Measurements from ENCODE around the gene PPP2R3A. TPM values are rescaled to one million over a fixed set of nuclear protein-coding genes. Genes with fewer than 3 reads are reported as not detected.

PPP2R3A gene
- total RNA-seq, 2 experiments from 2014 or later: 0.17 to 0.23 TPM

DNA sequence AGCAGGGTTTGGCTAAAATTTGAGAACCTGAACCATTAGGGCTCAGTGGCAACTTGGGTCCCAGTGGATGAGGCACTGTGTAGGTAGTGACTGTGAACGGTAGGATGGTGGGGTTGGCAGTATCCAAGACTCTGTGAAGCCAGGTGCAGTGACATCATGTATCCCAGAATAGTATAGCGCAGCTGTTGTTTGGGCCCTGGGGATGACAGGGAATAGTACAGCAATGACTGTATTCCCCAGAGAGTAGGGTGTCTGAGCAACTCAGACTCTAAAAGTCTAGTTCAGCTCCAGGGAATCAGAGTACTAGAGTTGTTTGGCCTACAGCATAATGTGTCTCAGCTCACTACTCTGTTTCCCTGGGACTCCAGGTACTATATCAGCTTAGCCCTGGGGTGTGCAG, 20.7 kb upstream of the PPP2R3A start:
- Mint-ChIP-seq H3K27ac (no peak overlapping the region), H3K27me3 (peaks cover 8% of the 10 kb centered on the region)
- no peak for ATAC-seq (ENCODE audit: low read depth)

DNA sequence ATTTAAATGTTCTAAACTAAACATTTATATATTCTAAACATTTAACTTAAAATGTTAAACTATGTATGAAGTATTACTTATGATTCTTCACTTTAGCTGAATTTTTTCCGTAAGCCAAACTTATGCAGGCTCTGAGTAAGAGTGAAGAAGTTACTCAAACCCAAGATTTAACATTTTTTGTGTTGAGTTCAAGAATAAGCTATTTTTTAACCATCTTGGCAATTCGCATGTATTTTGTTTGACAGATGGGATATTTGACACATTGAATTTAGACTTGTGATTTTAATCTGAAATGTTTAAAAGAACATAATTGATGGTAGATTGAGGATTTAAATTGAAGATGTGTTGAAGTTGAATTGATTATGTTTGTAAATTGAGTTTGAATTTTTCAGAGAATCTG, 14.6 kb upstream of the PPP2R3A start:
- POLR2A ChIA-PET: no interaction called here
- Mint-ChIP-seq H3K27ac (no peak overlapping the region), H3K4me1 (no peaks in the 10 kb centered on the region), H3K27me3 (peaks cover 17% of the 10 kb centered on the region), H3K9me3 (no peaks in the 10 kb centered on the region), H3K4me3 (no peak overlapping the region), H3K36me3 (no peaks in the 10 kb centered on the region)
- no peak for DNase-seq
- no peak for ATAC-seq (ENCODE audit: low read depth)

More for the DNA sequence above, 20.7 kb upstream of the PPP2R3A start:
- POLR2A ChIA-PET: no interaction called here
- Mint-ChIP-seq H3K36me3 (no peaks in the 10 kb centered on the region), H3K9me3 (no peaks in the 10 kb centered on the region), H3K4me1 (no peaks in the 10 kb centered on the region), H3K4me3 (no peak overlapping the region)
- no peak for DNase-seq

DNA sequence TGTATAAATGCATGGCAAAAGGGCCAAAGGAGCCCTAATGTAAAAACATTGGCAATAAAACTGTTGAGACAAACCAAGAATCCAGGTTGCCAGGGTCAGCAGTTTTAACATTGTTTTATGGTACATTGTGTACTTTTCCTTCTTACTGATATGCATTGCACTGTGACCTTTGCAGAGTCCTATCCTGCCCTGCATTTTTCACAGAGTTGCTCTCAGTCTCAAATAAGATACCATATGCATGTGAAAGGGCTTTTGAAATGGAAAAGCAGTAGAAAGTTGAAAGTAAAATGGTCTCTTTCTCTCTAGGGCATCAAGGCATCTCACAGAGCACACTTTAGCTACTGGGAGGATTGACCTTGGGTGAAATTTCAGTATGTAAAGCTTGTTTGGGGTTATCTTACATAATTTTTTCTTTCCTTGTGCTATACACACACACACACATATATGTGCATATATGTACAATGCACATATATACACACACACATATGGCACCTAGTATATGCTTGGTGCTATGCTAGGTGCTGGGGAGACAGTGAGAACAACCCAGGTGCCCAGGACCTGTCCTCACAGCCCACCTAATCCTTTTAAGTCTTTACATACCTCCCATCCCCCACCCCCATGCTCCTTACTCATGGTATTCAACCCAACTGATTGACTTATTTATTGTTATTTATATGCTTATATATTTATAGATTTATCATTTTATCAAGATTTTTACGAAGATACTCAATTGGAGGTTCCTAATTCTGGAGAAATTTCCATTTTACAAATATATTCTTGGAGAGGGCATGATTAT, 1.2 kb upstream of the PPP2R3A start:
- POLR2A ChIA-PET: no interaction called here
- H3K27ac Mint-ChIP-seq: no peak overlapping the region
- peaks cover 4% of the 10 kb centered on the region for H3K9me3 Mint-ChIP-seq

DNA sequence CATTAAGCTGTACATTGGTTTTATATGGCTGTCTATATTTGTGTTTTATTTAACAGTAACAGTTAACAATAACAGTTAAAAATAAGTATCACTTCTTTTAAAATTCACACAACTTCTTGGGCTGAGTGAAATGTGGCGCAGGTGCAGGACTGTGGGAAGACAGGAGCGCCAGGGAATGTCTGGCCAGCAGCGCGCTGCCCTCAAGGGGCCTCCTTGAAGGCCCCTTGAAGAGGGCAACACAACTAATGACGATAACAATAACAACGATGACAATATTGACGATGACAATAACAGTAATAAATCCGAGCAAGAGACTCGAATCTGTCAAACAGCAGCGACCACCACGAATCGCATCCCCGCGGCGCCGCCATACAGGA, 411 bp upstream of the PPP2R3A start:
- no peak overlapping the region for H3K27ac Mint-ChIP-seq
- no peak for DNase-seq

More for the DNA sequence above, 1.2 kb upstream of the PPP2R3A start:
- no peaks in the 10 kb centered on the region for H3K4me1 Mint-ChIP-seq
- no peak for DNase-seq
- H3K36me3 Mint-ChIP-seq: no peaks in the 10 kb centered on the region
- ATAC-seq (ENCODE audit: low read depth): no peak
- peaks cover 32% of the 10 kb centered on the region for H3K27me3 Mint-ChIP-seq
- H3K4me3 Mint-ChIP-seq: peak overlapping the region; percentile 58

DNA sequence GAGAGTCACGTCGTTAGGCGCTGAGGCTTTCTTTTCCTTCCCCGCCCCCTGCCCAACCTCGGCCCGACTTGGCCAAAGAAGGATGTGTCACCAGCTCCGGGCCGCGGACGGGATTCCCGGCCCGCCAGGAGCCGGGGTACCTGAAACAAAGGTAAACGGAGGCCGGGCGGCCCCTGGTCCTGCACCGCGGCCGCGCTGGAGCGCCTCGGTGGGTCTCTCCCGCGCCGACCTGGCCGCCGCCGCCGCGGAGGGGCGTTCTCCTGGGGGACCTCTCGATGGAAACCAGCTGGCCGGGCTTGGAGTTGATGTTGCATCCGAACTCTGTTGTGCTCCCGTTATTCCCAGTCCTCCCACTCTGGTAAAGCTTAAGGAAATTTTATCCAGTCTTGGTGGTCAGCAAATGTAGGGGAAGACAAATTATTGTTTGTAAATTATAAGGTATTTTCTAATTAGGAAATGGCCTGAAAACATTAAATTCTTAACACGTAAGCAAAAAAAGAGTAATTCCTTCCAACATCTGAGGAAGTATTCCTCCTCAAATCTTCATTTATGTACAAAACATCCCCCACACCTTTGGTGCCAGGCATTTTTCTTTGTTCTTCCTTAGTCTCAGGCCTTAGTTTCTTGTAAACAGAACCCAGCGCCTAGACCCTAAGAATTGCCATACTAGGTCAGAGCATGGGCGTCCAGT, 888 bp downstream of the PPP2R3A start:
- no peak for DNase-seq
- Mint-ChIP-seq H3K27ac (no peak overlapping the region), H3K9me3 (peaks cover 1% of the 10 kb centered on the region), H3K4me3 (peak overlapping the region; percentile 80), H3K4me1 (peaks cover 2% of the 10 kb centered on the region), H3K36me3 (no peaks in the 10 kb centered on the region), H3K27me3 (peaks cover 35% of the 10 kb centered on the region)
- ATAC-seq (ENCODE audit: low read depth): no peak
- POLR2A ChIA-PET: no interaction called here

More for the DNA sequence above, 411 bp upstream of the PPP2R3A start:
- H3K27me3 Mint-ChIP-seq: peaks cover 34% of the 10 kb centered on the region
- no peaks in the 10 kb centered on the region for H3K36me3 Mint-ChIP-seq
- ATAC-seq (ENCODE audit: low read depth): no peak
- H3K4me1 Mint-ChIP-seq: no peaks in the 10 kb centered on the region
- H3K9me3 Mint-ChIP-seq: peaks cover 3% of the 10 kb centered on the region
- POLR2A ChIA-PET: no interaction called here
- H3K4me3 Mint-ChIP-seq: peak overlapping the region; percentile 58

DNA sequence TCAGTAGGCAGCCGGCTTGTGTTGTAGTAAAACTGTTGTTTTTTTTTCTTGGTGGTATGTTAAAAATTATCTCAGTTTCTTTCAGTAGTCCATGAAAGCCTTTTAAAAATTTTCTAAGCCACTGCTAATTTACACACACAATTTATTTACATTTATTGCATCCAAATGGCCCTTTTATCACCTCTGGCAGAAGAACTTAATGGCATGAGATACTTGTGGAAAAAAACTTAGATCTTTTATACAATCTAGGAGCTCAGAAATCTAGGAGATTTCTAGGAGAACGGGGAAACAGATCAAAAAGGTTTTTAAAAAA, 1.4 kb downstream of the PPP2R3A start:
- H3K4me1 Mint-ChIP-seq: peaks cover 2% of the 10 kb centered on the region
- H3K4me3 Mint-ChIP-seq: peak overlapping the region; percentile 70
- H3K27me3 Mint-ChIP-seq: peaks cover 35% of the 10 kb centered on the region
- H3K27ac Mint-ChIP-seq: no peak overlapping the region
- DNase-seq: no peak
- no peak for ATAC-seq (ENCODE audit: low read depth)
- no peaks in the 10 kb centered on the region for H3K36me3 Mint-ChIP-seq
- H3K9me3 Mint-ChIP-seq: peaks cover 1% of the 10 kb centered on the region
- POLR2A ChIA-PET: no interaction called here

DNA sequence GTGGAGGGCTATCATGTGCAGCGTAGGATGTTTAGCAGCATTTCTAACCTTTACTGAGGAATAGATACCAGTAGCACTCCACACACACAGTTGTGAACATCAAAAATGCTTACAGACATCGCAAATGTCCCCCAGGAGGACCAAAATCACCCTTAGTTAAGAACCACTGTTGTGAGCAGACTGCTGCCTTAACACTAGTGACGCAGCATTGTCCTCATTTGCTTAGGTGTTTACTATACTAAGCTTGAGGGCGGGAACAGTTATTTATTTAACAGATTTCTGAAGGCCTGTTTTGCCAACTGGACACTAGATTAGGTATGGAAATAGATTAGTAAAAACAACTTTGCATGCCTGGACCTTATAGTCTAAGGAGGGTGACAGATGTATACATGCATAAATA, 2.3 kb downstream of the PPP2R3A start:
- peaks cover 35% of the 10 kb centered on the region for H3K27me3 Mint-ChIP-seq
- POLR2A ChIA-PET: no interaction called here
- no peaks in the 10 kb centered on the region for H3K9me3 Mint-ChIP-seq
- no peaks in the 10 kb centered on the region for H3K36me3 Mint-ChIP-seq
- no peak for DNase-seq
- peaks cover 2% of the 10 kb centered on the region for H3K4me1 Mint-ChIP-seq
- no peak overlapping the region for H3K4me3 Mint-ChIP-seq
- H3K27ac Mint-ChIP-seq: no peak overlapping the region
- no peak for ATAC-seq (ENCODE audit: low read depth)

DNA sequence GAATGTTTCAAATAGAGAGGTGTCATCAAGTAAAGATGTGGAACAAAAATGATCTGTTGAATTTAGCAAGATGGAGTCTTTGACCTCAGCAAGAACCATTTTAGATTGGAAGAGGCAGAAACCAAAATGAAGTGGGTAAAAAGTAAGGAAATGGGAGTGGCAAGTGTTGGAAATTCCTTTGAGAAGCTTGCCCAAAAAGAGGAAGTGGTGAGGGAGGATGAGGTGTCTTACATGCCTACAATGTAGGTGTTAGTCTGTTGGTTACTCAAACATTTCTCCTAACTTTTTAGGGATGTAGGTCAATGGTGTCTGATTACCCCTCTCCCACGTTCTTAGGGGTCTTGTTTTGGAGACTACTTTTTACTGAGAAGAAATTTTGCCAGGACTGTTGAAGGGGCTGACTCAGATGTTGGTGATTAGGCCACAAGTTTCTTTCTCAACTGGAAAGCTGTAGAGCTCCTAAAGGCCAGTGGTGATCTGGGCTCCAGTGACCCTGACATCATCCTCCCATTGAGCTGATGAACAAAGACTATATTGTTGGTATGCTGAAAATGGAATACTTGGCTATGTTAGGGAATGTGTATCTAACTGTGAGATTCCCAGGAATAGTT, 5.1 kb downstream of the PPP2R3A start:
- H3K9me3 Mint-ChIP-seq: no peaks in the 10 kb centered on the region
- H3K27ac Mint-ChIP-seq: no peak overlapping the region
- H3K36me3 Mint-ChIP-seq: no peaks in the 10 kb centered on the region
- H3K4me3 Mint-ChIP-seq: no peak overlapping the region
- H3K27me3 Mint-ChIP-seq: peaks cover 29% of the 10 kb centered on the region
- DNase-seq: no peak
- H3K4me1 Mint-ChIP-seq: peaks cover 2% of the 10 kb centered on the region
- POLR2A ChIA-PET: no interaction called here
- ATAC-seq (ENCODE audit: low read depth): no peak

DNA sequence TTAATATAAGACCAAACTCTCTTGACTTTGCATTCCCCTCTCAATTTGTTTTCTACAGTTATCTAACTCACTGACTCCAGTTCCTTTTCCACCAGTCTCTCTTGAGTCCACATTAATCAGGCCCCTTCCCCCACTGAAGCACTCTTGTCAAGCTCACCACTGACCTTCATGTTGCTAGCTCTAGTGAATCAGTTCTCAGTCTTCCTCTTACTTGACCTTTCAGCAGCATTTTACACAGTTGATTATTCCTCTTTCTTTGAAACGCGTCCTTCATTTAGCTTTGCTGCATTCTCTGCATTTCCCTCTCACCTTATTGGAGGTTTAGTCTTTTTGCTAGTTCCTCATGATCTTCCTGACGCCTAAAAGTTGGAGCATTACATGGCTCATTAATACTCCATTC, 8.3 kb downstream of the PPP2R3A start:
- Mint-ChIP-seq H3K4me3 (no peak overlapping the region), H3K27ac (no peak overlapping the region), H3K27me3 (peaks cover 9% of the 10 kb centered on the region), H3K36me3 (no peaks in the 10 kb centered on the region), H3K9me3 (no peaks in the 10 kb centered on the region), H3K4me1 (peaks cover 2% of the 10 kb centered on the region)
- POLR2A ChIA-PET: no interaction called here
- ATAC-seq (ENCODE audit: low read depth) (no peak), DNase-seq (no peak)

DNA sequence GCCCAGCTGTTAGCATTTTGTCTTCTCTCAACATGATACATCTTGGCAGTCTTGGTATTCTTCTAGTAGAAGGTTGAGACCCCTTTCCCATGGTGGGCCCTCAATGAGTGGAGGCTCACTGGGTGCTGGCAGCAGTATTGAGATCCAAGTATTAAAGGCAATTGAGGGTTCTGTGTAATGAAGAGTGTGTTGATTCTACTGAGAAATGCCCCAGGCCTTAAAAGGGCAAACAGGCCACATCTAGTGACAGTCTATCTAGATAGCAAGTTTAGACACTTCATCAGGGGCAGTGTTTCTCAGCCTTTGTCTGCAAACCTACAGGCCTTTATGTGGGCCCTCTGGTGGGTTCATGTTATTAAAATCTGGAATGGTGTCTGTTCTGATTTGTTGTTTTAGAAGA, 9.5 kb downstream of the PPP2R3A start:
- Mint-ChIP-seq H3K36me3 (no peaks in the 10 kb centered on the region), H3K27me3 (peaks cover 3% of the 10 kb centered on the region), H3K4me1 (peaks cover 2% of the 10 kb centered on the region), H3K9me3 (no peaks in the 10 kb centered on the region), H3K27ac (no peak overlapping the region), H3K4me3 (no peak overlapping the region)
- no peak for ATAC-seq (ENCODE audit: low read depth)
- POLR2A ChIA-PET: no interaction called here
- no peak for DNase-seq

DNA sequence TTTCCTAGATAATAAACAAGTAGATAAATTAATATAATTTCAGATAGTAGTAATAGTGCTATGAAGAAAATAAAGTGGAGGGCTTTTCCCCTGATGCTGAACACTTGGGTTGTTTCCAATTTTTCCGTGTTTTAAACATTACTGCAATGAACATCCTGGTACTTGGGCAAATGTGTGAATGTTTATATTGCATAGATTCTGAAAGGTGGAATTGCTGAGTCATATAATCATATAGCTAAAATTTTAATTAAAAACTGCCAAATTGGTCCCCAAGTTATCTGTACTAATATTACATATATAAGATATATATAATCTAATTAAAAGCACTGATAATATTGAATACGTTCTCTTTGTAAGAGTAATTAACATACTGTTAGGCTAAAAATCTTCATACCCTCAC, 10.0 kb downstream of the PPP2R3A start:
- H3K36me3 Mint-ChIP-seq: no peaks in the 10 kb centered on the region
- no peaks in the 10 kb centered on the region for H3K4me1 Mint-ChIP-seq
- no peak for DNase-seq
- no peak for ATAC-seq (ENCODE audit: low read depth)
- POLR2A ChIA-PET: no interaction called here
- no peak overlapping the region for H3K4me3 Mint-ChIP-seq
- no peaks in the 10 kb centered on the region for H3K9me3 Mint-ChIP-seq
- no peaks in the 10 kb centered on the region for H3K27me3 Mint-ChIP-seq
- no peak overlapping the region for H3K27ac Mint-ChIP-seq

DNA sequence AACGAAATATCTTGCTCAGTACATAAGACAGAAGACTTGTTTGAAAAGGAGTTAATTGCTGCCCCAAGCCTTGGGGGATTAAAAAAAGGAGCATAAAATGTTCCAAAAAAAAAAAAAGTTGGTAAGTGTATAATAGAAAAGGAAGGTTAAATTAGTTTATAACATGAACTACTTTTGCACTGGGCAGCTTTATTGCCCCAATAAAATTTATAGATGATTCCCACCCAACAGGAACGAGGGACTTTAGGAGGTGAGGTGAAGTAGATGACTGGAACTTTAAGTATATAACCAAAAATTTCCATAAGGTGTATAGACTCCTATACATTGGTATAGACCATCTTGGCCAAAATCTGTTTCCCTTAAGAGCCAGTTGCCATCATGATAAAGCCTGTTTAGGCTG, 14.8 kb downstream of the PPP2R3A start:
- peaks cover 6% of the 10 kb centered on the region for H3K27me3 Mint-ChIP-seq
- H3K27ac Mint-ChIP-seq: no peak overlapping the region
- ATAC-seq (ENCODE audit: low read depth) (no peak), DNase-seq (no peak)
- POLR2A ChIA-PET: no interaction called here
- H3K9me3 Mint-ChIP-seq: no peaks in the 10 kb centered on the region
- no peaks in the 10 kb centered on the region for H3K4me1 Mint-ChIP-seq
- no peaks in the 10 kb centered on the region for H3K36me3 Mint-ChIP-seq
- no peak overlapping the region for H3K4me3 Mint-ChIP-seq

DNA sequence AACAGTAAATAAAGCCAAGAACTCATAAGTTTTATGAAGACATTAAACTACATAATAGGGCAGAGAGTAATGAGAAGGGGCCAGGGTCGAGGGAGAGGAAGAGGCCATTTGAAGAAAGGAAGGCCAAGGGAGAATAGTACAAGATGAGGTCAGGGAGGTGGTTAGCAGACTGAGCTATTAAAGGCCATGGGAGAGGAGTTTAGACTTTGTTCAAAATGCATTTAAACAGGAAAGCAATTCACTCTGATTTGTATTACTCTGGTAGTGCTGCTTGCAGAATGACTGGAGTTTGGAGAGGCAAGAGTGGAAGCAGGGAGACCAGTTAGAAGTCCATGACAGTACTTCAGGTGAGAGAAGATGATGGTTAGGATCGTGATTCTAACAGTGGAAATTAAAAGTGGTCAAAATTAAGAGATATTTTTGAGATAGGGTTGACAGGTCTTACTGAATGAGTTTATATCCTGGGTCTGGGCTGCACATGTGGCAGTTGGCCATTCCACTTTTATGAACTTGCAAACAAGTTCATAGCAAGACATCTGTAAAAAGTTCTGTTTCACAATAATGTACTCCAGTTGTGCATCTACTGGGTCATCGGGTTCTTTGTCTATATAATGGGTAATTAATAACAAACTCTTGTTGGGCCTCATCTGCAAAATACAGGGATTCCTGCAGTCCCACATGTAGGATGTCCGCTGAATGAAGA, 16.3 kb downstream of the PPP2R3A start:
- H3K4me3 Mint-ChIP-seq: no peak overlapping the region
- no peak overlapping the region for H3K27ac Mint-ChIP-seq
- no peaks in the 10 kb centered on the region for H3K4me1 Mint-ChIP-seq
- POLR2A ChIA-PET: no interaction called here
- DNase-seq (no peak), ATAC-seq (ENCODE audit: low read depth) (no peak)
- peaks cover 6% of the 10 kb centered on the region for H3K27me3 Mint-ChIP-seq
- no peaks in the 10 kb centered on the region for H3K36me3 Mint-ChIP-seq
- no peaks in the 10 kb centered on the region for H3K9me3 Mint-ChIP-seq

DNA sequence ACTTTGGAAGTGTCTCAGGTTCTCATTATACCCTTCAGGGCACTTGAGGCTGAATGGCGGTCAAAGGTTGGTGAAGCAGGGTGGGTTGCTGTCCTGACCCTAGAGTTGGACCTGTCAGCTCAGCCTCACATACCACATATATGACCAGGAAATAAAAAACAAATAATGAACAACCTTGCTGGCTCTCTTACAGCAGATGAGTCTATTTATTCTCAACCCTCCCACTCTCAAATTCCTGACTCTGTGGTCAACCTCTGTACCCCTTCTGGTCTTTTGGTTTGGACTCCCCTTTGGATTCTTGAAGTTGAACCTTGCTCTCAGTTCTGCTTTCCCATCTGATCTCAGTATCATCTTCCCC, 16.9 kb downstream of the PPP2R3A start:
- H3K4me1 Mint-ChIP-seq: no peaks in the 10 kb centered on the region
- POLR2A ChIA-PET: no interaction called here
- H3K27ac Mint-ChIP-seq: no peak overlapping the region
- no peaks in the 10 kb centered on the region for H3K36me3 Mint-ChIP-seq
- H3K9me3 Mint-ChIP-seq: no peaks in the 10 kb centered on the region
- ATAC-seq (ENCODE audit: low read depth) (no peak), DNase-seq (no peak)
- H3K4me3 Mint-ChIP-seq: no peak overlapping the region
- peaks cover 6% of the 10 kb centered on the region for H3K27me3 Mint-ChIP-seq
